ENCODE measurements around the gene PACSIN1. TPM values are rescaled to one million over a fixed set of nuclear protein-coding genes. Genes with fewer than 3 reads are reported as not detected.

The PACSIN1 gene
- total RNA-seq, 1 experiment from 2014 or later = 5.0 TPM

DNA sequence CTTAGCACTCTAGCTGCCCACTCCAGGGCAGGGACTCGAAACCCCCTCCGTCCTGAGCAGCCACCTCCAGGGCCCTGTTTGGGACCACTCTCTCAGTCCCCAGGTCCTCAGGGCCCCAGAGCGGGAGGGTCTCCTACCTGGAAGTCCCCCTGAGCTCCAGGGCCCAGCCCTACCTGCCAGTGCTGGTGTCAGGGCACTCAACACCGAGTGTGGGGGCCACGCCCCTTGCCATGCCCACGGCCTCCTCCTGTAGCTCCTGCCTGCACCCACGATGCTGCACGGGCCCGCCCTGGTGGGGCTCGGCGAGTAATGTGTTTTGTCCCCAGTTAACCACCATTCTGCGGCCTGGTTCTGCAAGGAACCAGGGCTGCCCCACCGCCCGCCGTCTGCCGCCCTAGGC lies 68.8 kb downstream of the PACSIN1 start:
- Histone ChIP-seq H3K36me3 (ENCODE audit: control insufficient read depth in 1 of 2, insufficient read depth in 2 of 2, low read length in 2 of 2) (no peaks in the 10 kb centered on the region), H3K4me3 (replicated peaks in 1 of 2; ENCODE audit: low read depth in 1 of 2, low read length in 2 of 2) (no peak overlapping the region), H3K9me3 (ENCODE audit: control insufficient read depth in 1 of 2, insufficient read depth in 1 of 2, low read depth in 1 of 2, low read length in 2 of 2) (no peaks in the 10 kb centered on the region), H3K79me2 (ENCODE audit: insufficient read depth, low read length) (no peaks in the 10 kb centered on the region), H3K27ac (ENCODE audit: low read depth, low read length) (no peak overlapping the region), H3K4me2 (ENCODE audit: low read length) (no peak overlapping the region), H4K20me1 (ENCODE audit: insufficient read depth) (no peaks in the 10 kb centered on the region), H3K4me1 (ENCODE audit: control insufficient read depth in 1 of 2, insufficient read depth in 2 of 2, low read length in 2 of 2) (peaks cover 3 to 7% of the 10 kb centered on the region in 2 experiments; a peak in 2 of 4 replicates), H3K27me3 (ENCODE audit: insufficient read depth, low read length) (no peaks in the 10 kb centered on the region), H2AFZ (ENCODE audit: low read depth, low read length, poor library complexity, severe bottlenecking) (no peak overlapping the region), H3K9me2 (ENCODE audit: insufficient read depth) (no peaks in the 10 kb centered on the region), H3K9ac (ENCODE audit: low read length) (no peak overlapping the region)
- intact Hi-C loops (cut with micrococcal nuclease) = no loop called here
- no peak for DNase-seq (ENCODE audit: low read depth, low spot score)
- no peak for TF ChIP-seq SRF (IDR thresholded peaks at IDR 0.05; ENCODE audit: low read depth)
- TF ChIP-seq EZH2 (IDR thresholded peaks at IDR 0.05) = no peak
- TF ChIP-seq FOSL1 (IDR thresholded peaks at IDR 0.05; ENCODE audit: low read depth) = no peak
- no peak for TF ChIP-seq EZH2phosphoT487 (IDR thresholded peaks at IDR 0.05; ENCODE audit: borderline replicate concordance)
- TF ChIP-seq ZNF274 (IDR thresholded peaks at IDR 0.05; ENCODE audit: low read depth, low read length) = no peak
- TF ChIP-seq POLR2AphosphoS5 (IDR thresholded peaks at IDR 0.05; ENCODE audit: low read depth, low read length) = no peak
- no peak for TF ChIP-seq CEBPB (IDR thresholded peaks at IDR 0.05; ENCODE audit: low read depth)
- ChIA-PET POLR2A (no interaction called here), CTCF (no interaction called here), RAD21 (ENCODE audit: low non-redundant PET in 1 of 2, low total read pairs in 2 of 2, uncharacterized antibody in 2 of 2, unreplicated experiment in 2 of 2) (no interaction called here)
- no TSS peak for BruUV-seq (replicated peaks)
- no peak for ATAC-seq

- ChIA-PET CTCF (no interaction called here), RAD21 (ENCODE audit: low non-redundant PET in 1 of 2, low total read pairs in 2 of 2, uncharacterized antibody in 2 of 2, unreplicated experiment in 2 of 2) (no interaction called here), POLR2A (no interaction called here)
- intact Hi-C loops (cut with micrococcal nuclease) = no loop called here
- Histone ChIP-seq H3K4me3 (replicated peaks in 1 of 2; ENCODE audit: low read depth in 1 of 2, low read length in 2 of 2) (no peak overlapping the region), H3K9me2 (ENCODE audit: insufficient read depth) (no peaks in the 10 kb centered on the region), H3K4me2 (ENCODE audit: low read length) (no peak overlapping the region), H3K9ac (ENCODE audit: low read length) (no peak overlapping the region), H3K9me3 (ENCODE audit: control insufficient read depth in 1 of 2, insufficient read depth in 1 of 2, low read depth in 1 of 2, low read length in 2 of 2) (no peaks in the 10 kb centered on the region), H3K27me3 (ENCODE audit: insufficient read depth, low read length) (no peaks in the 10 kb centered on the region), H4K20me1 (ENCODE audit: insufficient read depth) (no peaks in the 10 kb centered on the region), H3K36me3 (ENCODE audit: control insufficient read depth in 1 of 2, insufficient read depth in 2 of 2, low read length in 2 of 2) (no peaks in the 10 kb centered on the region), H3K27ac (ENCODE audit: low read depth, low read length) (no peak overlapping the region), H2AFZ (ENCODE audit: low read depth, low read length, poor library complexity, severe bottlenecking) (no peak overlapping the region), H3K4me1 (ENCODE audit: control insufficient read depth in 1 of 2, insufficient read depth in 2 of 2, low read length in 2 of 2) (peaks cover 3 to 7% of the 10 kb centered on the region in 2 experiments; a peak in 2 of 4 replicates), H3K79me2 (ENCODE audit: insufficient read depth, low read length) (no peaks in the 10 kb centered on the region)
- no TSS peak for BruUV-seq (replicated peaks)
- ATAC-seq (no peak), DNase-seq (ENCODE audit: low read depth, low spot score) (no peak)
- TF ChIP-seq EZH2 (IDR thresholded peaks at IDR 0.05) (no peak), RAD21 (IDR thresholded peaks at IDR 0.05; ENCODE audit: low read depth) (no peak), SIN3A (IDR thresholded peaks at IDR 0.05; ENCODE audit: low read depth) (no peak), POLR2AphosphoS5 (IDR thresholded peaks at IDR 0.05; ENCODE audit: low read depth, low read length) (no peak)
These were observed 69.3 kb downstream of the PACSIN1 start for GRCh38 chr6:34535199-34535598.
